Fibroblast of lung (primary cell): ENCODE results near the gene ZNF691.

Source experiments
- EZH2 ChIP-seq: IDR thresholded peaks from 2 replicates; pipeline ENCODE4 v1.5.1; 2012; ENCODE audit warnings: low read length, control low read depth, mild to moderate bottlenecking; ENCODE audit errors: missing control alignments
- TF ChIP-seq, protein P1 (sequence below), 2 donors: IDR thresholded peaks in 1 of 2; conservative IDR thresholded peaks in 1 of 2; 1 replicate in 1 of 2; 2 replicates in 1 of 2; pipeline ENCODE4 v1.5.1; 2011 to 2012; ENCODE audit warnings: low read length in 2 of 2, control low read depth in 1 of 2, inconsistent platforms in 1 of 2, low read depth in 1 of 2, mild to moderate bottlenecking in 1 of 2

DNA sequence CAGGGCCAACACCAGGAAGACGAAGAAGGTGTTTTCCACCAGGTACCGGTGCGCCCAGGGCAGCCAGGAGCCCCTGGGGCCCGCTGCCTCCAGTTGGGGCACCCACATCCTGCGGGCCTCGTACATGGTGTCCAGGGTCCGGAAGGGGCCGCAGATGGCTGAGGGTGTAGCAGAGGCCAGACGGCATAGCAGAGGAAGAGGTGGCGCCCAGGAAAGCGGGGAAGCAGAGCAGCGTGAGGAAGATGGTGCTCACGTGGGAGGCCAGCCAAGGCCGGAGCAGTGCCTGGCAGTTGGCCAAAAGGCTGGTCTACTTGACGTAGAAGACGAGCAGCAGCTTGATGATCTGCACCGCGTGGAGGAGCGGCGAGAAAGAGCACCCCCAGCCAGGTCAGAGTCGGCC lies 40.4 kb downstream of the ZNF691 start:
- TF ChIP-seq, protein P1, sequence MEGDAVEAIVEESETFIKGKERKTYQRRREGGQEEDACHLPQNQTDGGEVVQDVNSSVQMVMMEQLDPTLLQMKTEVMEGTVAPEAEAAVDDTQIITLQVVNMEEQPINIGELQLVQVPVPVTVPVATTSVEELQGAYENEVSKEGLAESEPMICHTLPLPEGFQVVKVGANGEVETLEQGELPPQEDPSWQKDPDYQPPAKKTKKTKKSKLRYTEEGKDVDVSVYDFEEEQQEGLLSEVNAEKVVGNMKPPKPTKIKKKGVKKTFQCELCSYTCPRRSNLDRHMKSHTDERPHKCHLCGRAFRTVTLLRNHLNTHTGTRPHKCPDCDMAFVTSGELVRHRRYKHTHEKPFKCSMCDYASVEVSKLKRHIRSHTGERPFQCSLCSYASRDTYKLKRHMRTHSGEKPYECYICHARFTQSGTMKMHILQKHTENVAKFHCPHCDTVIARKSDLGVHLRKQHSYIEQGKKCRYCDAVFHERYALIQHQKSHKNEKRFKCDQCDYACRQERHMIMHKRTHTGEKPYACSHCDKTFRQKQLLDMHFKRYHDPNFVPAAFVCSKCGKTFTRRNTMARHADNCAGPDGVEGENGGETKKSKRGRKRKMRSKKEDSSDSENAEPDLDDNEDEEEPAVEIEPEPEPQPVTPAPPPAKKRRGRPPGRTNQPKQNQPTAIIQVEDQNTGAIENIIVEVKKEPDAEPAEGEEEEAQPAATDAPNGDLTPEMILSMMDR (conservative IDR thresholded peaks at IDR 0.05 in 1 of 2, IDR thresholded peaks at IDR 0.05 in 1 of 2; ENCODE audit: low read depth in 1 of 2, low read length in 2 of 2): no peak
- no peak for TF ChIP-seq EZH2
